HG03342 (cell line): ENCODE data around the gene HAAO.

ENCODE experiments used
- ATAC-seq: cut with Tn5 transposase; IDR thresholded peaks from one replicate; pipeline ENCODE4 v1.9.1; 2021; ENCODE audit warnings: mild to moderate bottlenecking, moderate library complexity; ENCODE audit not compliant: unreplicated experiment

Gene HAAO

GRCh38 chr2:42815726-42816125 lies 23.3 kb upstream of the HAAO start:
- ATAC-seq: no peak

GRCh38 chr2:42813763-42814162 lies 21.4 kb upstream of the HAAO start:
- ATAC-seq: no peak

- ATAC-seq: no peak
These were observed 20.6 kb upstream of the HAAO start for GRCh38 chr2:42812899-42813479.

GRCh38 chr2:42810971-42811811 lies 18.8 kb upstream of the HAAO start:
- ATAC-seq: peak; percentile 9

- peak; percentile 72 for ATAC-seq
These were observed 18.0 kb upstream of the HAAO start for GRCh38 chr2:42810121-42810970.

- peak; percentile 47 for ATAC-seq
These were observed 17.4 kb upstream of the HAAO start for GRCh38 chr2:42809819-42810120.

- ATAC-seq: no peak
These were observed 16.9 kb upstream of the HAAO start for GRCh38 chr2:42809131-42809818.

- no peak for ATAC-seq
These were observed 15.9 kb upstream of the HAAO start for GRCh38 chr2:42808301-42808700.

- no peak for ATAC-seq
These were observed 14.4 kb upstream of the HAAO start for GRCh38 chr2:42806786-42807185.

- ATAC-seq: no peak
These were observed 12.5 kb upstream of the HAAO start for GRCh38 chr2:42804891-42805290.

GRCh38 chr2:42804338-42804737 lies 12.0 kb upstream of the HAAO start:
- no peak for ATAC-seq

- no peak for ATAC-seq
These were observed 9.8 kb upstream of the HAAO start for GRCh38 chr2:42802150-42802549.

GRCh38 chr2:42801381-42801780 lies 9.0 kb upstream of the HAAO start:
- ATAC-seq: no peak

- no peak for ATAC-seq
These were observed 8.6 kb upstream of the HAAO start for GRCh38 chr2:42800981-42801380.

GRCh38 chr2:42800461-42800962 lies 8.1 kb upstream of the HAAO start:
- no peak for ATAC-seq

- ATAC-seq: no peak
These were observed 7.5 kb upstream of the HAAO start for GRCh38 chr2:42799881-42800280.

GRCh38 chr2:42797281-42797680 lies 4.9 kb upstream of the HAAO start:
- no peak for ATAC-seq

GRCh38 chr2:42796427-42797248 lies 4.3 kb upstream of the HAAO start:
- ATAC-seq: peak; percentile 42

- peak; percentile 37 for ATAC-seq
These were observed 3.5 kb upstream of the HAAO start for GRCh38 chr2:42795841-42796301.

GRCh38 chr2:42795275-42795674 lies 2.9 kb upstream of the HAAO start:
- ATAC-seq: no peak
